K562 (cell line): ENCODE results near the gene KIF12. TPM values are rescaled to one million over a fixed set of nuclear protein-coding genes. Genes with fewer than 3 reads are reported as not detected.

Experiments used
- ATAC-seq: fragments of 200-7000 bp; cut with Tn5 transposase; 3 replicates; pipeline ENCODE4 v1.9.1; 2020; ENCODE audit warnings: moderate library complexity
- BruUV-seq: library from RNA; stranded (reverse); fragments of 400-500 nt; replicated peaks from 2 replicates; lab custom pipeline; 2021; lab: Mats Ljungman, UMichigan
- CTCF ChIA-PET: fragments of 300-600 bp; formaldehyde crosslinking; extraction: SDS; loops from one replicate; lab custom pipeline; 2021; ENCODE audit warnings: low intra/inter-chr PET ratio; lab: Yijun Ruan, JAX
- POLR2A ChIA-PET: fragments of 300-600, 350-650 bp; sonication (Branson Sonifier 250); formaldehyde crosslinking; extraction: SDS; loops from one replicate; lab custom pipeline; 2021; ENCODE audit warnings: antibody characterized with exemption, inconsistent platforms; lab: Yijun Ruan, JAX
- DNase-seq, 4 experiments: peaks; one replicate each; pipeline versions ENCODE4 v3.0.0 to v3.0.0-alpha.2; 2011 to 2018; ENCODE audit warnings: low spot score in 3 of 4, mixed read lengths in 3 of 4; ENCODE audit errors: extremely low read depth in 1 of 4
- FAIRE-seq: peaks from 2 replicates; lab custom pipeline; 2011; peaks lifted over from hg19 to GRCh38; lab: Jason Lieb, UNC
- H2AFZ ChIP-seq: 2 replicates; pipeline ENCODE4 v1.6.0; 2011; ENCODE audit warnings: low read depth, low read length, control low read depth, inconsistent platforms
- H3K27ac ChIP-seq: fragments of 200-600 bp; 3 replicates; pipeline ENCODE4 v1.8.0; 2011; ENCODE audit warnings: low read depth, mild to moderate bottlenecking, control low read depth, inconsistent platforms, low read length, moderate library complexity, mixed read lengths; ENCODE audit errors: extremely low read depth
- H3K27me3 ChIP-seq, 2 experiments: fragments of 300-600 bp in 1 of 2; 2 replicates in 1 of 2; 3 replicates in 1 of 2; pipeline versions ENCODE4 v1.6.0 to v1.8.0; 2011; ENCODE audit warnings: inconsistent platforms in 2 of 2, low read length in 2 of 2, mild to moderate bottlenecking in 1 of 2, mixed read lengths in 1 of 2, moderate library complexity in 1 of 2; ENCODE audit not compliant: control insufficient read depth in 2 of 2, insufficient read depth in 2 of 2
- H3K36me3 ChIP-seq: fragments of 300-600 bp; 3 replicates; pipeline ENCODE4 v1.8.0; 2011; ENCODE audit warnings: mild to moderate bottlenecking, low read length, inconsistent platforms; ENCODE audit not compliant: control insufficient read depth, insufficient read depth
- H3K4me1 ChIP-seq, 2 experiments: fragments of 200-600 bp in 1 of 2; replicated peaks in 1 of 2; 2 replicates in 1 of 2; 3 replicates in 1 of 2; pipeline versions ENCODE4 v1.5.1 to v1.8.0; 2011; ENCODE audit warnings: inconsistent platforms in 2 of 2, low read length in 2 of 2, mild to moderate bottlenecking in 1 of 2, mixed read lengths in 1 of 2, moderate library complexity in 1 of 2; ENCODE audit not compliant: control insufficient read depth in 2 of 2, insufficient read depth in 2 of 2
- H3K4me2 ChIP-seq: 2 replicates; pipeline ENCODE4 v1.6.1; 2011; ENCODE audit warnings: low read length, control low read depth, inconsistent platforms, mixed read lengths; ENCODE audit not compliant: insufficient read depth
- H3K4me3 ChIP-seq: fragments of 200-600 bp; sonication (generic), shearing (Covaris generic); 2 replicates; pipeline ENCODE4 v1.5.1; 2016; ENCODE audit warnings: control low read depth, inconsistent platforms
- H3K79me2 ChIP-seq: fragments of 200-600 bp; 3 replicates; pipeline ENCODE4 v1.8.0; 2011; ENCODE audit warnings: low read length, inconsistent platforms; ENCODE audit not compliant: control insufficient read depth, insufficient read depth
- H3K9ac ChIP-seq, 2 experiments: 2 replicates each; pipeline versions ENCODE4 v1.6.0 to v1.6.1; 2011; ENCODE audit warnings: low read depth in 2 of 2, low read length in 2 of 2, control low read depth in 1 of 2, inconsistent platforms in 1 of 2, mild to moderate bottlenecking in 1 of 2, mixed read lengths in 1 of 2; ENCODE audit not compliant: insufficient read depth in 1 of 2
- H3K9me1 ChIP-seq: one replicate; pipeline ENCODE4 v1.6.0; 2011; ENCODE audit warnings: inconsistent platforms, mild to moderate bottlenecking, low read length, moderate library complexity; ENCODE audit not compliant: control insufficient read depth, insufficient read depth
- H3K9me3 ChIP-seq: replicated peaks from 2 replicates; pipeline ENCODE4 v1.5.1; 2011; ENCODE audit warnings: low read depth, low read length, inconsistent platforms; ENCODE audit not compliant: control insufficient read depth, insufficient read depth
- H4K20me1 ChIP-seq: replicated peaks from 2 replicates; pipeline ENCODE4 v1.6.1; 2011; ENCODE audit warnings: low read length, inconsistent platforms, mixed read lengths; ENCODE audit not compliant: control insufficient read depth, insufficient read depth
- CEBPB ChIP-seq: fragments of 450-650 bp; IDR thresholded peaks from 2 replicates; pipeline ENCODE4 v1.6.1; 2016; ENCODE audit warnings: missing genetic modification characterization, missing compliant biosample characterization
- DPF2 ChIP-seq: fragments of 450-650 bp; IDR thresholded peaks from 2 replicates; pipeline ENCODE4 v1.6.1; 2016
- ZNF395 ChIP-seq: fragments of 200-800 bp; sonication (Bioruptor generic); IDR thresholded peaks from 2 replicates; pipeline ENCODE4 v1.6.1; 2017; ENCODE audit warnings: missing genetic modification characterization, missing compliant biosample characterization
- WGBS: fragments of 100-300 bp; shearing (Covaris generic); methylation state at CpG from one replicate; pipeline ENCODE4 v1.1.6; 2016; ENCODE audit warnings: low coverage, mixed read lengths; ENCODE audit not compliant: insufficient coverage; ENCODE audit errors: missing lambda C conversion rate; 5-methylcytosine and 5-hydroxymethylcytosine counted together
- in situ Hi-C: fragments of 300-500 bp; cut with MboI; formaldehyde crosslinking; loops from 4 replicates; pipeline ENCODE4 v1.15.0; 2018; ENCODE audit warnings: inconsistent platforms, mixed read lengths
- intact Hi-C: fragments of 100-400 bp; cut with micrococcal nuclease; formaldehyde crosslinking; loops from 2 replicates; pipeline ENCODE4 v1.14.2; 2022
- polyA plus RNA-seq, 8 experiments: library from polyadenylated mRNA; depleted of rRNA in 4 of 8; stranded (reverse) in 5 of 8; unstranded in 3 of 8; fragments of >200 nt; fragmentation: Nextera tagmentation in 2 of 8; fragmentation: Illumina TruSeq in 1 of 8; extraction: Ambion mirVana in 2 of 8; extraction: Trizol in 1 of 8; gene quantifications; 2 replicates each; pipeline versions ENCODE4 v1.2.1 to v1.2.3, GENCODE V29; 2011 to 2014; ENCODE audit warnings: inconsistent platforms in 1 of 8, missing spikeins in 1 of 8
- total RNA-seq, 7 experiments: library from RNA; depleted of rRNA in 6 of 7; stranded (reverse); fragments of >200 nt in 6 of 7; fragmentation: Illumina TruSeq in 2 of 7; extraction: Trizol in 2 of 7; gene quantifications; 2 replicates each; pipeline versions ENCODE4 v1.2.1 to v1.2.3, GENCODE V29; 2011 to 2021; ENCODE audit warnings: low replicate concordance in 1 of 7

The KIF12 gene
- total and polyA plus RNA-seq, 9 of the 15 experiments (the other 6 are each of a cell fraction or from before 2014, with no cell fraction given): not detected

- intact Hi-C loops (no loop called here), in situ Hi-C loops (no loop called here)
- no peak overlapping the region; a peak in 1 of 4 replicates for H3K9ac ChIP-seq
- ChIA-PET POLR2A (no interaction called here), CTCF (no interaction called here)
- H4K20me1 ChIP-seq: peaks cover 3% of the 10 kb centered on the region; the same call in 1 of the 2 replicates
- no peaks in the 10 kb centered on the region for H3K4me1 ChIP-seq
- peaks cover 0 to 20% of the 10 kb centered on the region in 2 experiments; a peak in 2 of 5 replicates for H3K27me3 ChIP-seq
- H2AFZ ChIP-seq: no peak overlapping the region
- no peaks in the 10 kb centered on the region for H3K9me3 ChIP-seq
- peaks cover 9% of the 10 kb centered on the region; the same call in 2 of the 3 replicates for H3K36me3 ChIP-seq
- TF ChIP-seq DPF2 (no peak), CEBPB (tag) (no peak), ZNF395 (CRISPR knock-in tag) (no peak)
- ATAC-seq (no peak), FAIRE-seq (no peak), DNase-seq (no peak)
- no TSS peak for BruUV-seq
- H3K79me2 ChIP-seq: no peaks in the 10 kb centered on the region
- no peaks in the 10 kb centered on the region for H3K9me1 ChIP-seq
- H3K27ac ChIP-seq: no peak overlapping the region
- WGBS: 18% methylated on average over 8 of the region's 8 CpGs
- no peak overlapping the region for H3K4me2 ChIP-seq
- no peak overlapping the region for H3K4me3 ChIP-seq
Measured at GRCh38 chr9:114053246-114054005, 45.7 kb downstream of the KIF12 start.
